DMS114 treated with DMSO at 0.1 percent for 48 hours (cell line): ENCODE data around the gene ATP8B2.

Source experiments
- DNase-seq: peaks from one replicate; lab custom pipeline; 2025; ENCODE audit not compliant: unreplicated experiment; lab: John Stamatoyannopoulos, UW

The ATP8B2 gene

DNA sequence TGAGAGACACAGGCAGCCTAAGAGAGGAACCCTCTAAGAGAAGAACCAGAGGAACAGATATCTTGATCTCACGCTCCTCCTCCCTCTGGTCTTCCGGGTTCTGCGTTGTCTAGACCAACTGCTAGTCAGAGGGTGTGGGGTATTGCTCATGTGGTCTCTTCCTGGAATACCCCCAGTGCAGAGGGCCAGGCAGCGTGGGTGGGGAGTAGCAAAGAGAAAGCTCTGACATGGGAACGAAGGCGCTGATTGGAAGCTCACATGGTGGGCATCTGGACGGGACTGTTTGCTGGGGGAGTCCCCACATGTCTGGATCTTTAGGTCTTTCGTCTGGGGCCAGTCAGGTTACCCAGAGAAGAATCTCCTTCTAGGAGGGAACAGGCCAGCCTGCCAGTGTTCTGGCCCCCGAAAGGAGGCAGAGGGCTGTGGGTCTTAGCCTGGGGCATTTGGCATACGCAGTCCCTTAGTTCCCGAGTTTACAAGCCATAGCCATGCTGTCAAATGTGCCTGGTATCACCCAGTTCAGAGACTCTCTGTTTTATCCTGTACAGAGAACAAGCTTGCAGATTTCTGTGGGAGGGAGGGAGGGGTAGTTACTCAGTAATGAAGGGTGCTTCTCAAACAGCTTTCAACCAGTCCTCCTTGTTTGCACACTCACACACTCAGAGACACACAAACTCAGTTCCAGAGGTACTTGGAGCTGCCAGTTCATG is 61.5 kb downstream of the ATP8B2 start:
- DNase-seq = no peak

DNA sequence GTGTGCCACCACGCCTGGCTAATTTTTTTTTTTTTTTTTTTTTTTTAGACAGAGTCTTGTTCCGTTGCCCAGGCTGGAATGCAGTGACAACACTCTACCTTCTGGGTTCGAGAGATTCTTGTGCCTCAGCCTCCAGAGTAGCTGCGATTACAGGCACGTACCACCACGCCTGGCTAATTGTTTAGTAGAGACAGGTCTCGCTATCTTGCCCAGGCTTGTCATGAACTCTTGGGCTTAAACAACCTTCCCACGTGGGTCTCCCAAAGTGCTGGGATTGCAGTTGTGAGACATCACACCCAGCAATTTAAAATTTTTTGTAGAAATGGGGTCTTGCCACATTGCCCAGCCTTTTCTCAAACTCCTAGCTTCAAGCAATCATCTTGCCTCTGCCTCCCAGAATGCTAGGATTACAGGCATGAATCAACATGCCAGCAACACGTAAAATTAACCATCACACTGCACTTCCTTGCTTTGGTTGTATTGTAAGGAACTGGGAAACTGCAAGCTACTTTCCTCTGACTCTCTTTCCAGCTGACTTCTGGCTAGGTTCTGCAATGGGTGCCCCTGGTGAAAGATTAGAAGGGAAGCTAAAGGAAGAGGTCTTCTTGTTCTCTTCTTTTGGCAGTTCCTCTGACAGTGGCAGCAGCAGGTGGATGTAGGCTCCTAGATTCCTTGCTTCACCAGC is 65.9 kb downstream of the ATP8B2 start:
- DNase-seq = no peak

DNA sequence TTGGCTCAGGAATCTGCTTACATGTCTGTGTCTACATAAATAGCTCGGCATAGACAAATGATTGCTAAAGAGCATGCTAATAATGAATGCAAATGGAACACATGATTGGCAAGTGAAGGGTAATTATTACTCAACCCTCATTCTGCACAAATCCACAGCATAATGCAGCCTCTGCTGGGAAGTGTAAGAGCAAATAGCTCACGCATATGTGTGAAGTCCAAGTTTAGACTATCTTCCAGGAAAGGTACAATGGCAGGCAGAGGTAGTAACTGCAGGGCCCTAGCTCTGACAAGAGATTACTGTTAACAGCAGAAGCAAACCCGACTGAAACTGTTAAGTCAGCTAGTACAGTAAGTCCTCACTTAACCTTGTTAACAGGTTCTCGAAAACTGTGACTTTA is 72.8 kb downstream of the ATP8B2 start:
- DNase-seq = no peak

DNA sequence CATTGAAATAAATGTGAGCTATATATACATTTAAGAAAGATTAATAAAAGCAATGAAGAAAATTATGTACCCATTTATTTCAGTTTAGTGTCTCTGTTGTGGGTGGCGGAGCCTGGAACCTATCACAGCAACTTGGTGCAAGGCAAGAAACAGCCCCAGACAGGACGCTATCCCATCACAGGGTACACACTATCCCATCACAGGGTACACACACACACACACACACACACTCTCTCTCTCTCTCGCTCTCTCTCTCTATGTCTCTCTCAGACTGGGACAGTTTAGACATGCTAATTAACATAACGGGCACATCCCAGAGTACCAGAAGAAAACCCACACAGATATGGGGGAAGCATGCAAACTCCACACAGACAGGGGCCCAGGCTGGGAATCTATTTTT is 73.4 kb downstream of the ATP8B2 start:
- DNase-seq = no peak

DNA sequence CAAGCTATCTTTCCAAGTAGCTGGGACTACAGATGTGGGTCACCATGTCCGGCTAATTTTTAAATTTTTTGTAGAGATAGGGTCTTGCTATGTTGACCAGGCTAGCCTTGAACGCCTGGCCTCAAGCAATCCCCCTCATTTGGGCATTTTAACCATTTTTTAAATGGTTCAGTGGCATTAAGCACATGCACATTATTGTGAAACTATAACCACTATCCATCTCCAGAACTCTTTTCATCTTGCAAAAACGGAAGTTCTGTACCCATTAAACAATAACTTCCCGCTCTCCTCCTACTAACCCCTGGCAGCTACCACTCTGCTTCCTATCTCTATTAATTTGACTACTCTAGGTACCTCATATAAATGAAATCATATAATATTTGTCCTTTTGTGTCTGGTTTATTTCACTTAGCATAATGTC is 75.1 kb downstream of the ATP8B2 start:
- DNase-seq = no peak
